GM21619 (cell line): ENCODE results near the gene NF2.
"Not testable (repeated sequence)": the region's sequence is repeated elsewhere in the genome, so short reads cannot be mapped to it uniquely, and the experiment has no call there.

Experiments used
- ATAC-seq: cut with Tn5 transposase; IDR thresholded peaks from one replicate; pipeline ENCODE4 v1.9.1; 2021; ENCODE audit not compliant: unreplicated experiment

NF2 gene

DNA sequence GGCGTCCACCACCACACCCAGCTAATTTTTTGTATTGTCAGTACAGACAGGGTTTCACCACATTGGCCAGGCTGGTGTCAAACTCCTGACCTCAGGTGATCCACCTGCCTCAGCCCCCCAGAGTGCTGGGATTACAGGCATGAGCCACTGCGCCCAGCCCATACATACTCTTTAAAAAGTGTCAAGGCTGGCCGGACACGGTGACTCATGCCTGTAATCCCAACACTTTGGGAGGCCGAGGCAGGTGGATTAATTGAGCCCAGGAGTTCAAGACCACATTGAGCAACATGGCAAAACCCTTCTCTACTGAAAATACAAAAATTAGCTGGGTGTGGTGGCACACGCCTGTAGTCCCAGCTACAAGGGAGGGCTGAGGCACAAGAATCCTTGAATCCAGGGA lies 9.0 kb upstream of the NF2 start:
- ATAC-seq: not testable (repeated sequence)

DNA sequence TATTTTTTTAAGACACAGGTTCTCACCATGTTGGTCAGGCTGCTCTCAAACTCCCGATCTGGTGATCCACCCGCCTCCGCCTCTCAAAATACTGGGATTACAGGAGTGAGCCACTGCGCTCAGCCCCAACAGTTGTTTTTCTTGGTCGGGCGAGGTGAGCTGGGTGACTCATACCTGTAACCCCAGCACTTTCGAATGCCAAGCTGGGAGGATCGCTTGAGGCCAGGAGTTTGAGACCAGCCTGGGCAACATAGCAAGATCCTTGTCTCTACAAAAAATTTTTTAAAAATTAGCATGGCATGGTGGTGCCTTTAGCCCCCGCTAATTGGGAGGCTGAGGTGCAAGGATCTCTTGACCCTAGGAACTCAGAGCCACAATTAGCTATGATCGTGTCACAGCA lies 7.0 kb upstream of the NF2 start:
- ATAC-seq: no peak

DNA sequence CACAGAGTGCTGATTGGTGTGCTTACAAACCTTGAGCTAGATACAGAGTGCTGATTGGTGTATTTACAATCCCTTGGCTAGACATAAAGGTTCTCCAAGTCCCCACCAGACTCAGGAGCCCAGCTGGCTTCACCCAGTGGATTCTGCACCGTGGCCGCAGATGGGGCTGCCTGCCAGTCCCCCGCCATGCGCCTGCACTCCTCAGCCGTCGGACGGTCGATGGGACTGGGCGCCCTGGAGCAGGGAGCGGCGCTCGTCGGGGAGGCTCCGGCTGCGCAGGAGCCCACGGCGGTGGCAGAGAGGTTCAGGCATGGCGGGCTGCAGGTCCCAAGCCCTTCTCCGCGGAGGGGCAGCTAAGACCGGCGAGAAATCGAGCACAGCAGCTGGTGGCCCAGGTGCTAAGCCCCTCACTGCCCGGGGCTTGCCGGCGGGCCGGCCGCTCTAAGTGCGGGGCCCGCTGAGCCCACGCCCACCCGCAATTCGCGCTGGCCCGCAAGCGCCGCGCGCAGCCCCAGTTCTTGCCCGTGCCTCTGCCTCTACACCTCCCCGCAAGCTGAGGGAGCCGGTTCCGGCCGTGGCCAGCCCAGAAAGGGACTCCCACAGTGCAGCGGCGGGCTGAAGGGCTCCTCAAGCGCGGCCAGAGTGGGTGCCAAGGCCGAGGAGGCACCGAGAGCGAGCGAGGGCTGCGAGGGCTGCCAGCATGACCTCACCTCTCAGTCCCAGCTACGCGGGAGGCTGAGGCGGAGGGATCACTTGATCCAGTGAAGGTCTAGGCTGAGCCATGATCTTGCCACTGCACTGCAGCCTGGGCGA lies 5.4 kb upstream of the NF2 start:
- not testable (repeated sequence) for ATAC-seq

DNA sequence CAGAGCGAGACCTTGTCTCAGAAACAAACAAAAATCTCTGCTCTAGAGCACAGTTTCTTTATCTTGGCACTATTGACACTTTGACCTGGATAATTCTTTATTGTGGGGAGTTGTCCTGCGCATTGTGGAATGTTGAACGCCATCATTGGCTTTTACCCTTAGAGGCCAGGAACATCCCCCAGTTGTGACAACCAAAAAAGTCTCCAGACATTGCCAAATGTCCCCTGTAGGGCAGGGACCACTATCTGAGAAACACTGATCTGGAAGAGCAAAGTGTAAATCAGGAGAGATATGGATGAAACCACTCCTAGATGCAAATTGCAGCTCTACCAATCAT lies 4.8 kb upstream of the NF2 start:
- ATAC-seq: no peak

DNA sequence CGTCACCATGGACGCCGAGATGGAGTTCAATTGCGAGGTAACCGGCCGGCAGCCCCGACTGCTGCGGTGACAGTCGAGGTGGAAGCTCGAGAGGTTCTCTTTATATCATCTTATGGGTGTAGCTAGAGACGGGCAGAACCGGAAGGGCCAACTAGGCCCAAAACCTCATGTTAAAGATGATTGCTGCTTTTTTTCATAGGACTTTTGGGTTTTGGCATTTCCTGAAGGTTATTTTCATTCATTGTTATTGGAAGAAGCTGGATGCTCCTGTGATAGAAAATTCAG lies 585 bp downstream of the NF2 start:
- no peak for ATAC-seq

DNA sequence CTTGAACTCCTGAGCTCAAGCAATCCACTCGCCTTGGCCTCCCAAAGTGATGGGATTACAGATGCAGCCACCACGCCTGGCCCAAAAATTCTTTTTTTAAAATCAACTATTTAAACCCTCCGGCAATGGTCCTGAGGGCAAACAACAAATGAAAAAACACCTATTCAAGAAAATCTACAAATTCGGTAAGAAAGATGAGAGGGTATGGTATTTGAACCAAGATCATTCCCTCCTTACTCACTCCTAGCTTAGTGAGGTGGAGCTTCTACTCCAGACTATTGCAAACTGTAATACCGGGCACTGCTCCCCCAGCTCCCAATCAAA lies 2.1 kb downstream of the NF2 start:
- no peak for ATAC-seq

DNA sequence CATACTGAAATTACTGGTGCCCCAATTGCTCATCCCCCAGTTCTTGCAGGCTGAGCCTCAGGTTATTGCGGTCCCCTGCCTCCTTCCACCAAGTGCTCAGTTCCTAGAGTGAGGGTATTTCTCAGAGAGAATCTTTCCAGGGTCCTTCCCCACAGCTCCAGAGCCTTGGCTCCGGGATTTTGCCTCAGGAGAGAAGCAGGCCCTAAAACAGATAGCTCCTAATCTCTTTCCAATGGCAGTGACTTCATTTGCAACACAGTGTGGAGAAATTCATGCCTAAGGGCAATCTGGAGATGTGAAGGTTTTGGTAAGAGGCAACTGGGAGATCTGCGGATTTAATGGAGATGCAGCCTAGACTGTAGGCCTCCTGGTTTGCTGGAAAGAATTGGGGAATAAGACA lies 2.9 kb downstream of the NF2 start:
- ATAC-seq: no peak

DNA sequence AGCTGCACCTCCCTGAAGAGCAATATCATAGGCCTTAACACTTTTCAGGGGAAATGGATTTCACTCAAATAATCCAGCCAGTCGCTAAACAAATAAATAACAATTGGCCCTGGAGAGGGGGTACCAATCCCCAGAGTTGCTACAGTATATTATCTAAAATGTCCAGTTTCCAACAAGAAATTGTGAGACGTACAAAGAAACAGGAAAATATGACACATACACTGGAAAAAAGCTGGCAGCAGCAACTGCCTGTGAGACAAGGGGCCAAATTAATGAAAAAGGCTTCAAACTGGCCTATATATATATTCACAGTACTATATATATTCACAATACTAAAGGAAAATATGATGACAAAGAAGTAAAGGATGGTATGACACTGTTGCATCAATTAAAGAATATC lies 4.0 kb downstream of the NF2 start:
- no peak for ATAC-seq

DNA sequence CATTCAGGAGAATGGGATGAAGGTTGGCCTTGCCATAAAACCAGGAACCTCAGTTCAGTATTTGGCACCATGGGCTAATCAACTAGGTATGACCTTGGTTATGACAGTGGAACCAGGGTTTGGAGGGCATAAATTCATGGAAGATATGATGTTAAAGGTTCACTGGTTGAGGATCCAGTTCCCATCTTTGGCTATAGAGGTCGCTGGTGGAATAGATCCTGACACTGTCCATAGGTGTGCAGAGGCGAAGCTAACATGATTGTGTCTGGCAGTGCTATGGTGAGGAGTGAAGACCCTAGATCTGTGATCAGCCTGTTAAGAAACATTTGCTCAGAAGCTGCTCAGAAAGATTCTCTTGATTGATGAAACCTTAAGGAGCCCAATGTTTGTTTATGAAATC lies 5.7 kb downstream of the NF2 start:
- ATAC-seq: no peak

DNA sequence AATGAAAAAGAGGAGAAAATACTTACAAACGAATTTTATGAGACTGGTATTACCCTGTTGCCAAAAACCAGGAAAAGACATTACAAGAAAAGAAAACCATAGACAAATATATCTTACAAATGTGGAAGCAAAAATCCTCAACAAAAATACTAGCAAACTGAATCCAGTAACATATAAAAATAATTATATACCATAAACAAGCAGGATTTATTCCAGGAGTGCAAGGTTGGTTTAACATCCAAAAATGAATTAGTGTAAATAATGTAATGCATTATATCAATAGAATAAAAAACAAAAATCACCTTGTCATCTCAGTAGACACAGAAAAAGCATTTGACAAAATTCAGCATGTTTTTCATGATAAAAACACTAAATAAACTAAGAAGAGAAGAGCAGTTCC lies 7.3 kb downstream of the NF2 start:
- no peak for ATAC-seq

DNA sequence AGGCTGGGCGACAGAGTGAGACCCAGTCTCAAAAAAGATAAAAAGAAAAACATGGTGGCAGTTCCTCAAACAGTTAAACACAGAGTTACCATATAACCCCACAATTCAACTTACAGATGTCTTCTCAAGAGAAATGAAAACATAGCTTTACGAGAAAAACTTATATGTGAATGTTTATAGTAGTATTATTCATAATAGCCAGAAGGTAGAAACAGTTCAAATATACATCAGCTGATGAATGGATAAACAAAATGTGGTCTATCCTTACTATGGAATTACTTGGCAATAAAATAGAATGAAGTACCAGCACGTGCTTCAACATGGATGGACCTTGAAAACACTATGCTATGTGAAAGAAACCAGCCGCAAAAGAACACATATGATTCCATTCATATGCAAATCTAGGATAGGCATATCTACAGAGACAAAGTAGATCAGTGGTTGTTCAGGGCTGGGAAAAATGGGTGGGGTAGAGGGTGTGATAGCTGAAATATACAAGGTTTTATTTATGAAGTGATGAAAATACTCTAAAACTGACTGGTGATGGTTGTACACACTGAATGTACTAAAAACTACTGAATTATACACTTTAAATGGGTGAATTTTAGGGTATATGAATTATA lies 12.4 kb downstream of the NF2 start:
- no peak for ATAC-seq

DNA sequence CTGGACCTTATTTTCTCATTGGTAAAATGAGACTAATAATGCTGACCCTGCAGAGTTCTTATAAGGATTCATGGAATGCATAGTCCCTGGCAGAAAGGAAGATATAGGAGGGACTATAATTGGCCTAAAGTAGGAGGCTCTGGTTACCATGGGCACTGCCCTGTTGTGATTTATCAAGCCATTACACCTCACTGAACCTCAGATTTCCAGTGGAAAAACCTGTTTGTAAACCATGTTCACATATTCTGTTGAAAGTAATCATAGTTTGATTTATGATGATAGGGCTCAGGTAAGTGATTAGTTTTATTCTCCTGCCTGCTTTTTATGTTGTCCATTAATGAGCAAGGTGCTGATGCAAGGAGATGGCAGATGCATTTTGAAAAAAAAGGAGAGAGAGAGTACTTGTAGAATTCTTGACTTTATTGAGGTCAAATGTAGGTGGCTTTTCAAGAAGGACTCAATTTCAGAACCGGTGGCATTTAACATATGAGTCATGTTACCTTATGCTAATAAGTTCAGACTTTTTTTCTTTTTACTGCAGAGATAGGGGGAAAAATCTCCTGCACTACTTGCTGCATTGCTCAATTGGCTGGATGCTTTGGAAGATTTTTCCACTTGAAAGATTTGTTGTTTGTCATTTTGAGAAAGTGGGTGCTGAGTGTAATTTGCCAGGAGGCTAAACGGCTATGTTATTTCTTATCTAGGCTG lies 14.6 kb downstream of the NF2 start:
- no peak for ATAC-seq

DNA sequence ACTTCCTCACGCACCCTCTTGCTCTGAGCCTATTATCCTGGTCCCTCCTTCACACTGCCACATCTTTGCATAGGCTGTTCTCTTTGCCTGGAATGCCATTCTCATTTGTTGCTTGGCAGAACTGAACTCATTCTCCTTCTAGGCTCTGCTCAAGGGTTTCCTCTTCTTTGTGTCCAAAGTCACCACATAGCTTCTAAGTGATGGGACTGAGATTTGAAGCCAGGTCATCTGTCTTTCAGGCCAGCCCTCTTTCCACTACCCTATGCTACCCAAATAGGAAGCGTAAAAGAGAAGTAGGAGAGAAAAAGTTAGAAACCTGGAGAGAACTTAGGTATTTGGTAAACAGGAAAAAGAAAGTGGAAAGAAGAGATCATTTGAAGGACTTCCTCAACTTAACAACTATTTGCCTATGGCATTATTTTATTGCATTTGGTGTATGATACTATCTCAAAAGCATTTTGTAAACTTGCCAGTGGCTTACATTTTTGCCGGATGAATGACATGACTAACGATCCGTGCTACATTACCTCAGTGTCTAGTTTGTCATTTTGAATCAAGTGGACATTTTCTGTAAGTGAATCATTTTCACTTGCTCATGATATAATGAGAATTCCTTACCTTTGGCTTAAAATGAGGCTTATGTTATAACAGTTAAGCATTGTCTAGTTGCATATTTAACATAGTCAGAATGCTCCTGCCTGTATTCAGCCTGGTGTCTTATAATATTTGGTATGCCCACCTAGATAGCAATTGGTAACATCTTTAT lies 18.5 kb downstream of the NF2 start:
- no peak for ATAC-seq

DNA sequence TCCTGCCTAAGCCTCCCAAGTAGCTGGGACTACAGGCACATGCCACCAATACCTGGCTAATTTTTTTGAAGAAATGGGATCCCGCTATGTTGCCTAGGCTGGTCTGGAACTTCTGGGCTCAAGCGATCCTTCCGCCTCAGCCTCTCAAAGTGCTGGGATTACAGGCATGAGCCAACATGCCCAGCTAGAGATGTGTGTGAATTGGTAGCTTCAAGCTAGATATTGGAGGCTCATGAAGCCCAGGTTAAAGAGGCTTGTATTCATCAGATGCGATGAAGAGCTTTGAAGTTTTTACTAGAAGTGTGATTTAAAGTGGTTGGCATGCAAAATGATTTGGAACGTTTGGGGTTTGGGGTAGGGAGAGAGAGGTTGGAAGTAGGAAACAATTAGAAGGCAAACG lies 19.6 kb downstream of the NF2 start:
- no peak for ATAC-seq

DNA sequence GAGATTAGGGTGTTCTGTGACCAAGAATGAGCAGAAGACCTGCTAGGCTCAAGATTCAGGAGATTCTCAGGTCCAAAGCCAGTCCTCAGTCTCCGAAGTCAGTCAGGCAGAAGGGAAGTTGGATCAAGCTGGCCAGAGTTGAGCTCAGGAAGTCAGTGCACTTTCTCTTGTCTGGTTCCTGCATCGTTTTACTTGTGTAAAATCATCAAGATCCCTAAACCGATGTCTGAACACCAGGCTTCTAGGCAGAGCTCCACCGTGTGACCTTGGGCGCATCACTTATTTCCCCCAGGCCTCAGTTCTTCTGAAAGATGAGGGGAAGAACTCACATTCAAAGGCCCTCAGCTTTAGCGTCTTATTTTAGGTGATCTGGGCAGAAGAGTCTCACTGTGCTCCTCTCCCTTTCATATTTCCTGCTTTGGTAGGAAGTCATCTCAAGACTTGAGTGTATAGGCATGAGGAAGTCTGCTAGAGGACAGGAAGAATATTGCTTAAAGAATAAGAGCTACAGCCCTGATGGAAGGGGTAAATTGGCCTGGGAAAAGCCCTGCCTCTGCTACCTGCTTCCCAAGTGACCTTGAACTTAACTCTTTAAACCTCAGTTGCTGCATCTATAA lies 20.2 kb downstream of the NF2 start:
- no peak for ATAC-seq

DNA sequence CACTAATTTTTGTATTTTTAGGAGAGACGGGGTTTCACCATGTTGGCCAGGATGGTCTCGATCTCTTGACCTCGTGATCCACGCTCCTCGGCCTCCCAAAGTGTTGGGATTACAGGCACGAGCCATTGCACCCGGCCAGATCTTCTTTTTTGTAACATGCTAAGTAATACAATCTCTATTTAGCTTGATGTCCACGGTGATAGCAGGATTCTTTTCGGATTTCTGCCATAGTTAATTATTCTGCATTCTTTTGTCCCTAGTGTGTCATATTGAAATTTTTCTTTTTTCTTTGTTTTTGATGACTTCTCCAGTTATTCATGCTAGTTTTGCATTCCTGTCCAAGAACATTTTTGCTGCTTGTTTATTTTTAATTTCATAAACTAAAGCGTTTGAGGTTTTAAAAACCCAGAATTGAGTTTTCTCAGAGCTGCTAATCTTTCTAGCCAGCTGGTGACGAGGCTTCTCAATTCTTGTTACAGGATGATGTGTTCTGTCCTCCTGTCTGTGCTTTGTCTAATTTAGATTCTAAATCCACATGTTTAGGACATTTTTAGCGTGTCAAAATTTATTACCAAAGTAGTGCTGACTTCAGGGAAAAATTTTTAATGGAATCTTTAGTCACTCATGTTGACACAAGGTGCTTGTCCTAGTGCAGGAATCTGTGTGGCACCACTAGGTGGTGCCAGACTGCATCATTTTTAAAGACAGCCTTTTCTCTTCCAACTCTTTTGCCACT lies 21.8 kb downstream of the NF2 start:
- no peak for ATAC-seq

DNA sequence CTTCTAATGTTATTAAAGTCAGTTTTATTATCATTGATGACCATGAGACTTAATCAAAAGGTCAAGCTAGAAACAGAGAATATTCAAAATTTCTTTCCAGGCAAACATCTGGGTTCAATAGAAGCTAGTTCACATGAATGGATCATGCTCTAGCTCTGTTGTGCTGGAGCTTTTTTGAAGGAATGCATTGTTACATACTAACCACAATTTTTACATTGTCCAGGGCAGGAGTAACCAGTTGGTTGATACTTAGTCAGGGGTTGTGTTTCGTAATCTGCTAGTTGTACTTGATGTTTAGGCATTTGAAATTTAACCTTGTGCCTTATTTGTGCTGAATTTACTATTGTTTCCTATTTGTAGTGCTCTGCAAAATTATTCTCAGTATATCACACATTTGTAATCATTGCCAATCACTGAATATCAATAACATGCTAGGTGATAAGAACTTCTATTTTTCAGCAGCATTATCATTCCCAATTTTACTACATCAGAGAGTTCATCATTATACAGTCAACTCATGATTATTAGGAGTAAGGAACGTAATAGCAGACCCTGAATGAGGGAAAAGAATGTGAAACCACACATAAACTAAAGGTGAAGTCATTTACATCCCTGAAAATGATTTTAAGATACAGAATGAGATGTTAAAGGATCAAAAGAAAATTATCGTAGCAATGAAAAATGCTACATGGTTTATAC lies 23.2 kb downstream of the NF2 start:
- no peak for ATAC-seq

DNA sequence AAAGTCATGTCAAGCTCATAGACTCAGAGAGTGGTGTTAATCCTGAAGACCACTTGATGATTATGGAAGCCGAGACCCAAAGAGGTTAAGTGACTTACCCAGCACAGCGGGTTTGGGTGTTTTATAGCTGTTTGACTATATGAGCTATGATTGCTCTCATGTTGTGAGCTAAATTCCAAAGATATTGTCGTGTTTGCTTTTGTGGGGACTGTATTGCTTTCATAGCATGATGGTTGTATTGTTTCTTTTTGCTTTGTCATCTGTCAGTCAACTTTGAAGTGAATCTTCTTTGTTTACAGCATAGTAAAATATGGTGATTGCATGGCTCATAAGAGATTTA lies 23.7 kb downstream of the NF2 start:
- ATAC-seq: no peak

DNA sequence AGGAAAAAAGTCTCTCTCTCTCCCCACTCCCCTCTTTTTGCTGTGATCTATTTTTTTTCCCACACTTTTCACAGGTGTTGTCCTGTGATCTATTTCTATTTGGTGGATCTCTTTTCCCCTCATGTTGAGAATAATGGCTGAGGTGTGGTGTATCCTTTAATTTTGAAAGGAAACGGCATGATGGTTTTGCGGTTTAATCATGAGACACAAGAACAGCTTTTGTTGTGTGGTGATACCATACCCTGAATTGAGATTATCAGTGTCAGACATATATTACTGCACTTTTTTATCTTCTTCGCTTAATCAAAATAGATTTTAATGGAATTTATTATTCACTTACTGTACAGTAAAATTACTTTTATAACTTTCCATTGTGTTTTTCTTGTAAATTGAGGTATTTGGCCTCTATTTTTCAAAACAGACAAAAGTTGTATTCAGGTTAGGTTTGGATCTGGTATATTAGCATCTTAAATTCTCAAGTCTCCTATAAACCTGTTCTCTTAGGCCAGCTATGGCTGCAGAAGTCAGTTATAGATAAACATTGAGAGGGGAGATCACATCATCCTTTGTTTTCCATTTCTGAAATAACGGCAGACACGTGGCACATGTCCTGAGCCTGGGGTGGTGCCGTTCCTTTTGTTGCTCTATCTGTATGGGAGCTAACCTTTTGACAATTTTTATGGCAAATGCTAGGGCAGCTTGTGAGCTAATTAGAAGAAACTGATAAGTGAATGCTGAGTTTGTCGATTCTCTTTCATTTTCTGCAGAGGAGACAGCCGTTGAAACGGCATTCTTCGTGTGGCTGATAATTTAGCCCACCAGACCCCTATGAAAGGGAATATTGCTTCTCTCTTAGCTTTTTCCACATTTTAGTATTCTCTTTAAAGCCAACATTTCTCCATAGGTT lies 25.8 kb downstream of the NF2 start:
- no peak for ATAC-seq
